GM10847 (cell line): ENCODE data around the gene TMEM72.

ENCODE experiments used
- POLR2A ChIP-seq: IDR thresholded peaks from 2 replicates; pipeline ENCODE4 v1.6.1; 2011; ENCODE audit not compliant: insufficient read length; ENCODE audit errors: extremely low read depth

TMEM72 gene

GRCh38 chr10:44933451-44934321, 22.5 kb downstream of the TMEM72 start:
- TF ChIP-seq POLR2A = no peak

GRCh38 chr10:44934416-44935200, 23.5 kb downstream of the TMEM72 start:
- no peak for TF ChIP-seq POLR2A

- TF ChIP-seq POLR2A = no peak
Measured at GRCh38 chr10:44935201-44935965, 24.2 kb downstream of the TMEM72 start.

- no peak for TF ChIP-seq POLR2A
Measured at GRCh38 chr10:44935966-44936295, 24.8 kb downstream of the TMEM72 start.

- TF ChIP-seq POLR2A = no peak
Measured at GRCh38 chr10:44936314-44936975, 25.3 kb downstream of the TMEM72 start.

- TF ChIP-seq POLR2A = no peak
Measured at GRCh38 chr10:44937196-44938005, 26.3 kb downstream of the TMEM72 start.

- TF ChIP-seq POLR2A = no peak
Measured at GRCh38 chr10:44938956-44939355, 27.8 kb downstream of the TMEM72 start.

- TF ChIP-seq POLR2A = no peak
Measured at GRCh38 chr10:44939691-44940401, 28.7 kb downstream of the TMEM72 start.

- no peak for TF ChIP-seq POLR2A
Measured at GRCh38 chr10:44944354-44944753, 33.2 kb downstream of the TMEM72 start.

- TF ChIP-seq POLR2A = no peak
Measured at GRCh38 chr10:44946205-44946604, 35.1 kb downstream of the TMEM72 start.

- TF ChIP-seq POLR2A = no peak
Measured at GRCh38 chr10:44947371-44948152, 36.4 kb downstream of the TMEM72 start.

- no peak for TF ChIP-seq POLR2A
Measured at GRCh38 chr10:44948642-44949041, 37.5 kb downstream of the TMEM72 start.
